HL-60 (cell line): Measurements from ENCODE around the gene DNAJB12.

Source experiments
- DNase-seq, 2 experiments: peaks; one replicate each; pipeline ENCODE4 v3.0.0-alpha.2; 2010 to 2020; ENCODE audit warnings: low read depth in 1 of 2, low spot score in 1 of 2
- H3K27ac ChIP-seq: fragments of 250-450 bp; sonication (Bioruptor Pico); replicated peaks from 2 replicates; pipeline ENCODE4 v1.5.1; 2020; ENCODE audit warnings: mild to moderate bottlenecking, moderate library complexity
- H3K27me3 ChIP-seq: fragments of 250-450 bp; sonication (Bioruptor Pico); 2 replicates; pipeline ENCODE4 v1.5.1; 2021; ENCODE audit warnings: mild to moderate bottlenecking, moderate library complexity; ENCODE audit not compliant: insufficient read depth, poor library complexity, severe bottlenecking
- H3K4me3 ChIP-seq: replicated peaks from 2 replicates; pipeline ENCODE4 v1.5.1; 2011; ENCODE audit warnings: mild to moderate bottlenecking, control low read depth, low read length; ENCODE audit not compliant: insufficient read depth
- GABPA ChIP-seq: IDR thresholded peaks from 2 replicates; pipeline ENCODE4 v1.6.1; 2012; ENCODE audit warnings: low read depth
- POLR2AphosphoS5 ChIP-seq: IDR thresholded peaks from 2 replicates; pipeline ENCODE4 v1.6.1; 2012; ENCODE audit warnings: low read depth
- SPI1 ChIP-seq: IDR thresholded peaks from 2 replicates; pipeline ENCODE4 v1.6.1; 2012; ENCODE audit warnings: low read depth, mild to moderate bottlenecking, borderline replicate concordance
- TF ChIP-seq, protein P1 (sequence below): IDR thresholded peaks from 2 replicates; pipeline ENCODE4 v1.6.1; 2012; ENCODE audit warnings: low read depth; ENCODE audit not compliant: insufficient replicate concordance
- TF ChIP-seq, protein P2 (sequence below): IDR thresholded peaks from one replicate; pipeline ENCODE4 v1.5.1; 2011; ENCODE audit warnings: low read length, control low read depth, inconsistent platforms; ENCODE audit not compliant: insufficient read depth

Gene DNAJB12

DNA sequence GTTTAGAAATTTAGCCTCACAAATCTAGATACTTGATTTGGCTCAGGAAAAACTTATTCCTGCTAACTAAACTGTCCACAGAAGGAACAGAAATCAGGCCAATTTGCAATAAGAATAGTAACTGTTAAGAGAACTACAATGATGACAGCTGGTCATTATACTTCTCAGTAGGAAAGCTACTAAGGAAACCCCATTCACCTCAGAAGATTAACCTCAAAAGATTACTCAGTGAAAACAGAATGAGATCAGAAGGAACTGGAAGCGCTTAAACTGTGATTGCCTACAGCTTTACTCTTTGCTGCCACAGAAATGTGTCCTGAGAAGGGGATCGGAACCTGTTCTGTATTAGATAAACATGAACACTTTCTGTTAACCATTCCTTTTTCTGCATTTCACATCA lies 24.3 kb upstream of the DNAJB12 start:
- DNase-seq = no peak
- Histone ChIP-seq H3K27ac (no peak overlapping the region), H3K27me3 (no peaks in the 10 kb centered on the region), H3K4me3 (no peak overlapping the region)
- TF ChIP-seq SPI1 (no peak), GABPA (no peak), POLR2AphosphoS5 (no peak)
- TF ChIP-seq, protein P1, sequence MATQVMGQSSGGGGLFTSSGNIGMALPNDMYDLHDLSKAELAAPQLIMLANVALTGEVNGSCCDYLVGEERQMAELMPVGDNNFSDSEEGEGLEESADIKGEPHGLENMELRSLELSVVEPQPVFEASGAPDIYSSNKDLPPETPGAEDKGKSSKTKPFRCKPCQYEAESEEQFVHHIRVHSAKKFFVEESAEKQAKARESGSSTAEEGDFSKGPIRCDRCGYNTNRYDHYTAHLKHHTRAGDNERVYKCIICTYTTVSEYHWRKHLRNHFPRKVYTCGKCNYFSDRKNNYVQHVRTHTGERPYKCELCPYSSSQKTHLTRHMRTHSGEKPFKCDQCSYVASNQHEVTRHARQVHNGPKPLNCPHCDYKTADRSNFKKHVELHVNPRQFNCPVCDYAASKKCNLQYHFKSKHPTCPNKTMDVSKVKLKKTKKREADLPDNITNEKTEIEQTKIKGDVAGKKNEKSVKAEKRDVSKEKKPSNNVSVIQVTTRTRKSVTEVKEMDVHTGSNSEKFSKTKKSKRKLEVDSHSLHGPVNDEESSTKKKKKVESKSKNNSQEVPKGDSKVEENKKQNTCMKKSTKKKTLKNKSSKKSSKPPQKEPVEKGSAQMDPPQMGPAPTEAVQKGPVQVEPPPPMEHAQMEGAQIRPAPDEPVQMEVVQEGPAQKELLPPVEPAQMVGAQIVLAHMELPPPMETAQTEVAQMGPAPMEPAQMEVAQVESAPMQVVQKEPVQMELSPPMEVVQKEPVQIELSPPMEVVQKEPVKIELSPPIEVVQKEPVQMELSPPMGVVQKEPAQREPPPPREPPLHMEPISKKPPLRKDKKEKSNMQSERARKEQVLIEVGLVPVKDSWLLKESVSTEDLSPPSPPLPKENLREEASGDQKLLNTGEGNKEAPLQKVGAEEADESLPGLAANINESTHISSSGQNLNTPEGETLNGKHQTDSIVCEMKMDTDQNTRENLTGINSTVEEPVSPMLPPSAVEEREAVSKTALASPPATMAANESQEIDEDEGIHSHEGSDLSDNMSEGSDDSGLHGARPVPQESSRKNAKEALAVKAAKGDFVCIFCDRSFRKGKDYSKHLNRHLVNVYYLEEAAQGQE = no peak
- TF ChIP-seq, protein P2, sequence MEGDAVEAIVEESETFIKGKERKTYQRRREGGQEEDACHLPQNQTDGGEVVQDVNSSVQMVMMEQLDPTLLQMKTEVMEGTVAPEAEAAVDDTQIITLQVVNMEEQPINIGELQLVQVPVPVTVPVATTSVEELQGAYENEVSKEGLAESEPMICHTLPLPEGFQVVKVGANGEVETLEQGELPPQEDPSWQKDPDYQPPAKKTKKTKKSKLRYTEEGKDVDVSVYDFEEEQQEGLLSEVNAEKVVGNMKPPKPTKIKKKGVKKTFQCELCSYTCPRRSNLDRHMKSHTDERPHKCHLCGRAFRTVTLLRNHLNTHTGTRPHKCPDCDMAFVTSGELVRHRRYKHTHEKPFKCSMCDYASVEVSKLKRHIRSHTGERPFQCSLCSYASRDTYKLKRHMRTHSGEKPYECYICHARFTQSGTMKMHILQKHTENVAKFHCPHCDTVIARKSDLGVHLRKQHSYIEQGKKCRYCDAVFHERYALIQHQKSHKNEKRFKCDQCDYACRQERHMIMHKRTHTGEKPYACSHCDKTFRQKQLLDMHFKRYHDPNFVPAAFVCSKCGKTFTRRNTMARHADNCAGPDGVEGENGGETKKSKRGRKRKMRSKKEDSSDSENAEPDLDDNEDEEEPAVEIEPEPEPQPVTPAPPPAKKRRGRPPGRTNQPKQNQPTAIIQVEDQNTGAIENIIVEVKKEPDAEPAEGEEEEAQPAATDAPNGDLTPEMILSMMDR = no peak

DNA sequence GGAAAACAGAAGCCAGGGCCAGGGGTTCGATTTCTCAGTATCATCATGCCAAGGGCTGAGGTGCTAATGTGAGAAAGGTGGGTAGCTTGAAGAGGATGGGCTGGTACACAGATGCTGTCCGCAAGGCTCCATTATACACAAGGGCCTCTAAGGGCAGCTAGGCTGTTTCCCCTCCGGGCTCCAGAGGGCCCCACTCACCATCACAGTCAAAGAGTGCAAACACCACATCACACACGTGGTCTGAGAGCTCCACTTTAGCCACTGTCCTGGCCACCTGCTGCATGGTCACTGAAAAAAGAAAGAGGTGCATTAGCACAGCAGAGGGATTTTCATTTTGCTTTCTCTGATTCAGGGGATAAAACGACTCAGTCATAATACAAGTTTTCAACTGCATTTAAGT lies 20.9 kb upstream of the DNAJB12 start:
- no peaks in the 10 kb centered on the region for H3K27me3 ChIP-seq
- DNase-seq = peak in 1 of 2 experiments; percentile 49
- no peak overlapping the region for H3K27ac ChIP-seq
- H3K4me3 ChIP-seq = no peak overlapping the region
- no peak for TF ChIP-seq SPI1
- TF ChIP-seq, protein P2 = no peak
- TF ChIP-seq, protein P1 = no peak
- no peak for TF ChIP-seq POLR2AphosphoS5
- no peak for TF ChIP-seq GABPA

- TF ChIP-seq, protein P1 = no peak
- TF ChIP-seq GABPA = no peak
- TF ChIP-seq, protein P2 = no peak
- no peak for TF ChIP-seq POLR2AphosphoS5
- no peak for TF ChIP-seq SPI1
- Histone ChIP-seq H3K4me3 (no peak overlapping the region), H3K27ac (no peak overlapping the region), H3K27me3 (no peaks in the 10 kb centered on the region)
- no peak for DNase-seq
Measured at GRCh38 chr10:72375173-72375572, 20.5 kb upstream of the DNAJB12 start.
